ENCODE data around the gene SUGP2. TPM values are rescaled to one million over a fixed set of nuclear protein-coding genes. Genes with fewer than 3 reads are reported as not detected.

SUGP2 gene
- polyA plus RNA-seq, 1 donor from 2014 or later = 204 TPM

GRCh38 chr19:18948976-18949356 is 84.4 kb downstream of the SUGP2 start:
- no peak overlapping the region for H2AFZ ChIP-seq (ENCODE audit: low read depth, low read length)
- H3K9me3 ChIP-seq (ENCODE audit: low read length) = no peaks in the 10 kb centered on the region
- no peaks in the 10 kb centered on the region for H3K9me2 ChIP-seq (ENCODE audit: insufficient read depth, low read length)
- H3K9ac ChIP-seq (ENCODE audit: low read length) = no peak overlapping the region
- H3K4me2 ChIP-seq (ENCODE audit: low read length) = no peak overlapping the region
- H3K27me3 ChIP-seq (ENCODE audit: insufficient read depth, low read depth, low read length) = no peaks in the 10 kb centered on the region
- H3K36me3 ChIP-seq (ENCODE audit: insufficient read depth, low read length) = no peaks in the 10 kb centered on the region
- no peaks in the 10 kb centered on the region for H3K79me2 ChIP-seq (replicated peaks; ENCODE audit: insufficient read depth, low read length)
- TF ChIP-seq RAD21 (conservative IDR thresholded peaks at IDR 0.05) (no peak), SMC3 (conservative IDR thresholded peaks at IDR 0.05; ENCODE audit: poor library complexity) (no peak)
- TF ChIP-seq, protein P1, sequence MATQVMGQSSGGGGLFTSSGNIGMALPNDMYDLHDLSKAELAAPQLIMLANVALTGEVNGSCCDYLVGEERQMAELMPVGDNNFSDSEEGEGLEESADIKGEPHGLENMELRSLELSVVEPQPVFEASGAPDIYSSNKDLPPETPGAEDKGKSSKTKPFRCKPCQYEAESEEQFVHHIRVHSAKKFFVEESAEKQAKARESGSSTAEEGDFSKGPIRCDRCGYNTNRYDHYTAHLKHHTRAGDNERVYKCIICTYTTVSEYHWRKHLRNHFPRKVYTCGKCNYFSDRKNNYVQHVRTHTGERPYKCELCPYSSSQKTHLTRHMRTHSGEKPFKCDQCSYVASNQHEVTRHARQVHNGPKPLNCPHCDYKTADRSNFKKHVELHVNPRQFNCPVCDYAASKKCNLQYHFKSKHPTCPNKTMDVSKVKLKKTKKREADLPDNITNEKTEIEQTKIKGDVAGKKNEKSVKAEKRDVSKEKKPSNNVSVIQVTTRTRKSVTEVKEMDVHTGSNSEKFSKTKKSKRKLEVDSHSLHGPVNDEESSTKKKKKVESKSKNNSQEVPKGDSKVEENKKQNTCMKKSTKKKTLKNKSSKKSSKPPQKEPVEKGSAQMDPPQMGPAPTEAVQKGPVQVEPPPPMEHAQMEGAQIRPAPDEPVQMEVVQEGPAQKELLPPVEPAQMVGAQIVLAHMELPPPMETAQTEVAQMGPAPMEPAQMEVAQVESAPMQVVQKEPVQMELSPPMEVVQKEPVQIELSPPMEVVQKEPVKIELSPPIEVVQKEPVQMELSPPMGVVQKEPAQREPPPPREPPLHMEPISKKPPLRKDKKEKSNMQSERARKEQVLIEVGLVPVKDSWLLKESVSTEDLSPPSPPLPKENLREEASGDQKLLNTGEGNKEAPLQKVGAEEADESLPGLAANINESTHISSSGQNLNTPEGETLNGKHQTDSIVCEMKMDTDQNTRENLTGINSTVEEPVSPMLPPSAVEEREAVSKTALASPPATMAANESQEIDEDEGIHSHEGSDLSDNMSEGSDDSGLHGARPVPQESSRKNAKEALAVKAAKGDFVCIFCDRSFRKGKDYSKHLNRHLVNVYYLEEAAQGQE (IDR thresholded peaks at IDR 0.05; ENCODE audit: borderline replicate concordance) = no peak
- H3K27ac ChIP-seq (ENCODE audit: low read length) = no peak overlapping the region
- no peak overlapping the region for H3K4me3 ChIP-seq (ENCODE audit: low read length)
- no peaks in the 10 kb centered on the region for H4K20me1 ChIP-seq (ENCODE audit: insufficient read depth)
- no peaks in the 10 kb centered on the region for H3F3A ChIP-seq (ENCODE audit: insufficient read depth, low read length, poor library complexity, severe bottlenecking)

GRCh38 chr19:18948075-18948975 is 85.0 kb downstream of the SUGP2 start:
- H3K27me3 ChIP-seq (ENCODE audit: insufficient read depth, low read depth, low read length) = no peaks in the 10 kb centered on the region
- no peaks in the 10 kb centered on the region for H3K9me2 ChIP-seq (ENCODE audit: insufficient read depth, low read length)
- H3K4me2 ChIP-seq (ENCODE audit: low read length) = no peak overlapping the region
- no peak overlapping the region for H3K4me3 ChIP-seq (ENCODE audit: low read length)
- no peaks in the 10 kb centered on the region for H3K9me3 ChIP-seq (ENCODE audit: low read length)
- H4K20me1 ChIP-seq (ENCODE audit: insufficient read depth) = no peaks in the 10 kb centered on the region
- TF ChIP-seq RAD21 (conservative IDR thresholded peaks at IDR 0.05) (no peak), POLR2AphosphoS5 (IDR thresholded peaks at IDR 0.05) (no peak)
- H3K9ac ChIP-seq (ENCODE audit: low read length) = no peak overlapping the region
- H3K79me2 ChIP-seq (replicated peaks; ENCODE audit: insufficient read depth, low read length) = no peaks in the 10 kb centered on the region
- H2AFZ ChIP-seq (ENCODE audit: low read depth, low read length) = no peak overlapping the region
- H3K27ac ChIP-seq (ENCODE audit: low read length) = no peak overlapping the region
- H3F3A ChIP-seq (ENCODE audit: insufficient read depth, low read length, poor library complexity, severe bottlenecking) = no peaks in the 10 kb centered on the region
- no peaks in the 10 kb centered on the region for H3K36me3 ChIP-seq (ENCODE audit: insufficient read depth, low read length)

- Histone ChIP-seq H3K79me2 (replicated peaks; ENCODE audit: insufficient read depth, low read length) (no peaks in the 10 kb centered on the region), H3K4me2 (ENCODE audit: low read length) (no peak overlapping the region), H3K9me3 (ENCODE audit: low read length) (no peaks in the 10 kb centered on the region), H2AFZ (ENCODE audit: low read depth, low read length) (no peak overlapping the region), H3K36me3 (ENCODE audit: insufficient read depth, low read length) (no peaks in the 10 kb centered on the region), H3F3A (ENCODE audit: insufficient read depth, low read length, poor library complexity, severe bottlenecking) (no peaks in the 10 kb centered on the region), H3K4me3 (ENCODE audit: low read length) (no peak overlapping the region), H3K9me2 (ENCODE audit: insufficient read depth, low read length) (no peaks in the 10 kb centered on the region), H3K27me3 (ENCODE audit: insufficient read depth, low read depth, low read length) (no peaks in the 10 kb centered on the region), H3K27ac (ENCODE audit: low read length) (no peak overlapping the region), H3K9ac (ENCODE audit: low read length) (no peak overlapping the region), H4K20me1 (ENCODE audit: insufficient read depth) (no peaks in the 10 kb centered on the region)
- TF ChIP-seq, protein P2, sequence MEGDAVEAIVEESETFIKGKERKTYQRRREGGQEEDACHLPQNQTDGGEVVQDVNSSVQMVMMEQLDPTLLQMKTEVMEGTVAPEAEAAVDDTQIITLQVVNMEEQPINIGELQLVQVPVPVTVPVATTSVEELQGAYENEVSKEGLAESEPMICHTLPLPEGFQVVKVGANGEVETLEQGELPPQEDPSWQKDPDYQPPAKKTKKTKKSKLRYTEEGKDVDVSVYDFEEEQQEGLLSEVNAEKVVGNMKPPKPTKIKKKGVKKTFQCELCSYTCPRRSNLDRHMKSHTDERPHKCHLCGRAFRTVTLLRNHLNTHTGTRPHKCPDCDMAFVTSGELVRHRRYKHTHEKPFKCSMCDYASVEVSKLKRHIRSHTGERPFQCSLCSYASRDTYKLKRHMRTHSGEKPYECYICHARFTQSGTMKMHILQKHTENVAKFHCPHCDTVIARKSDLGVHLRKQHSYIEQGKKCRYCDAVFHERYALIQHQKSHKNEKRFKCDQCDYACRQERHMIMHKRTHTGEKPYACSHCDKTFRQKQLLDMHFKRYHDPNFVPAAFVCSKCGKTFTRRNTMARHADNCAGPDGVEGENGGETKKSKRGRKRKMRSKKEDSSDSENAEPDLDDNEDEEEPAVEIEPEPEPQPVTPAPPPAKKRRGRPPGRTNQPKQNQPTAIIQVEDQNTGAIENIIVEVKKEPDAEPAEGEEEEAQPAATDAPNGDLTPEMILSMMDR (IDR thresholded peaks at IDR 0.05; ENCODE audit: poor library complexity, severe bottlenecking) = no peak
- TF ChIP-seq EZH2 (IDR thresholded peaks at IDR 0.05; ENCODE audit: borderline replicate concordance, insufficient read depth, low read length, poor library complexity, severe bottlenecking) (no peak), SMC3 (conservative IDR thresholded peaks at IDR 0.05; ENCODE audit: poor library complexity) (no peak), EP300 (conservative IDR thresholded peaks at IDR 0.05; ENCODE audit: poor library complexity, severe bottlenecking) (no peak), TAF1 (IDR thresholded peaks at IDR 0.05; ENCODE audit: low read depth) (no peak), RAD21 (conservative IDR thresholded peaks at IDR 0.05) (no peak), POLR2AphosphoS5 (IDR thresholded peaks at IDR 0.05) (no peak), MXI1 (conservative IDR thresholded peaks at IDR 0.05; ENCODE audit: poor library complexity, severe bottlenecking) (no peak)
- TF ChIP-seq, protein P1 (IDR thresholded peaks at IDR 0.05; ENCODE audit: borderline replicate concordance) = no peak
Observed at GRCh38 chr19:18946918-18947317, 86.4 kb downstream of the SUGP2 start.

All from neural cell (in vitro differentiated cells).